Hepatocyte (in vitro differentiated cells): ENCODE results near the gene INSL3. TPM values are rescaled to one million over a fixed set of nuclear protein-coding genes. Genes with fewer than 3 reads are reported as not detected.

Experiments used
- DNase-seq: peaks from one replicate; pipeline ENCODE4 v3.0.0-alpha.2; 2016; ENCODE audit warnings: low spot score
- H2AFZ ChIP-seq: fragments of 200-600 bp; sonication (generic); 2 replicates; pipeline ENCODE4 v1.6.0; 2016; ENCODE audit warnings: antibody characterized with exemption, mild to moderate bottlenecking
- H3K27ac ChIP-seq: fragments of 200-600 bp; sonication (generic); 2 replicates; pipeline ENCODE4 v1.5.1; 2016; ENCODE audit warnings: mild to moderate bottlenecking
- H3K27me3 ChIP-seq: fragments of 200-600 bp; sonication (generic); 2 replicates; pipeline ENCODE4 v1.6.1; 2016
- H3K36me3 ChIP-seq: fragments of 200-600 bp; sonication (generic); replicated peaks from 2 replicates; pipeline ENCODE4 v1.5.1; 2016; ENCODE audit warnings: low read depth; ENCODE audit not compliant: insufficient read depth
- H3K4me1 ChIP-seq: fragments of 200-600 bp; sonication (generic); 2 replicates; pipeline ENCODE4 v1.5.1; 2016; ENCODE audit warnings: mild to moderate bottlenecking, moderate library complexity; ENCODE audit not compliant: insufficient read depth
- H3K4me2 ChIP-seq: fragments of 200-600 bp; sonication (generic); 2 replicates; pipeline ENCODE4 v1.6.0; 2016
- H3K4me3 ChIP-seq: fragments of 200-600 bp; sonication (generic); 2 replicates; pipeline ENCODE4 v1.5.1; 2016; ENCODE audit warnings: mild to moderate bottlenecking
- H3K79me2 ChIP-seq: fragments of 200-600 bp; sonication (generic); 2 replicates; pipeline ENCODE4 v1.6.0; 2017; ENCODE audit warnings: mild to moderate bottlenecking
- H3K9me2 ChIP-seq: fragments of 200-600 bp; sonication (generic); replicated peaks from 2 replicates; pipeline ENCODE4 v1.6.0; 2017; ENCODE audit warnings: mild to moderate bottlenecking; ENCODE audit not compliant: insufficient read depth
- H3K9me3 ChIP-seq: fragments of 200-600 bp; sonication (generic); 2 replicates; pipeline ENCODE4 v1.5.1; 2016; ENCODE audit warnings: low read depth, mild to moderate bottlenecking
- H4K20me1 ChIP-seq: fragments of 200-600 bp; sonication (generic); 2 replicates; pipeline ENCODE4 v1.6.0; 2016; ENCODE audit warnings: mild to moderate bottlenecking; ENCODE audit not compliant: insufficient read depth, poor library complexity, severe bottlenecking
- EZH2 ChIP-seq: fragments of 200-600 bp; sonication (generic); IDR thresholded peaks from 2 replicates; pipeline ENCODE4 v1.6.1; 2016; ENCODE audit warnings: antibody characterized with exemption, mild to moderate bottlenecking, borderline replicate concordance
- EZH2phosphoT487 ChIP-seq: fragments of 200-600 bp; sonication (generic); IDR thresholded peaks from one replicate; pipeline ENCODE4 v1.6.1; 2018; ENCODE audit warnings: antibody characterized with exemption, mild to moderate bottlenecking, low read depth, moderate library complexity; ENCODE audit not compliant: unreplicated experiment, severe bottlenecking
- WGBS: methylation state at CpG from one replicate; pipeline ENCODE4 v1.1.6; 2016; ENCODE audit warnings: low lambda C conversion rate; ENCODE audit errors: missing lambda C conversion rate; 5-methylcytosine and 5-hydroxymethylcytosine counted together
- polyA plus RNA-seq: library from polyadenylated mRNA; unstranded; fragments of >200 nt; fragmentation: Nextera tagmentation; extraction: Ambion mirVana; gene quantifications from 2 replicates; pipeline ENCODE4 v1.2.1, GENCODE V29; 2016
- total RNA-seq: library from RNA; depleted of rRNA; stranded (reverse); fragments of >200 nt; gene quantifications from 2 replicates; pipeline ENCODE4 v1.2.3, GENCODE V29; 2014
- TF ChIP-seq, protein P1 (sequence below): fragments of 200-600 bp; sonication (generic); IDR thresholded peaks from 2 replicates; pipeline ENCODE4 v1.5.1; 2016; ENCODE audit warnings: antibody characterized with exemption, mild to moderate bottlenecking; ENCODE audit not compliant: poor library complexity

INSL3 gene
- total and polyA plus RNA-seq, 2 experiments from 2014 or later = 0.21 TPM; not detected in 1

DNA sequence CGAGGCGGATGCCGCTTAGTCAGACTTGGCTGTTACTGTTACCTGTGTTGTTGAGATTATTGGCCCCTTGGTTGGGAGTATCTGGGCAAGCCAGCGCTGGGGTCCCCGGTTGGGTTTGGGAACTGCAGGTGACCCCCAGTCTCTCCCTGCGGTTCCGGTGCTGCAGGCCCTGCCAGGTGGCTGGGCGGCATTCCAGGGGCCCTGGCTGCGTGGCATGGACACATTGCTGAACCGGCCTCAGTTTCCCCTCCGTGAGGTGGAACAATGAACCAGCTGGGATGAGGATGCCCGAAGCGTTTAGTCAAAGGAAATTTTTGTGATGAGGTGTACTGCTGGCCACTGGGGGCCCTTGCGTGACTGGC, 25.8 kb downstream of the INSL3 start:
- no peak for DNase-seq
- Histone ChIP-seq H3K27me3 (peaks cover 19% of the 10 kb centered on the region), H3K27ac (peak overlapping the region; percentile 97), H3K4me2 (peak overlapping the region; percentile 77), H3K4me1 (peaks cover 18% of the 10 kb centered on the region), H3K79me2 (peaks cover 11% of the 10 kb centered on the region), H3K36me3 (no peaks in the 10 kb centered on the region), H3K9me3 (no peaks in the 10 kb centered on the region), H3K9me2 (no peaks in the 10 kb centered on the region), H2AFZ (peak overlapping the region; percentile 20), H3K4me3 (peak overlapping the region; percentile 27), H4K20me1 (no peaks in the 10 kb centered on the region)
- TF ChIP-seq EZH2 (no peak), EZH2phosphoT487 (no peak)
- TF ChIP-seq, protein P1, sequence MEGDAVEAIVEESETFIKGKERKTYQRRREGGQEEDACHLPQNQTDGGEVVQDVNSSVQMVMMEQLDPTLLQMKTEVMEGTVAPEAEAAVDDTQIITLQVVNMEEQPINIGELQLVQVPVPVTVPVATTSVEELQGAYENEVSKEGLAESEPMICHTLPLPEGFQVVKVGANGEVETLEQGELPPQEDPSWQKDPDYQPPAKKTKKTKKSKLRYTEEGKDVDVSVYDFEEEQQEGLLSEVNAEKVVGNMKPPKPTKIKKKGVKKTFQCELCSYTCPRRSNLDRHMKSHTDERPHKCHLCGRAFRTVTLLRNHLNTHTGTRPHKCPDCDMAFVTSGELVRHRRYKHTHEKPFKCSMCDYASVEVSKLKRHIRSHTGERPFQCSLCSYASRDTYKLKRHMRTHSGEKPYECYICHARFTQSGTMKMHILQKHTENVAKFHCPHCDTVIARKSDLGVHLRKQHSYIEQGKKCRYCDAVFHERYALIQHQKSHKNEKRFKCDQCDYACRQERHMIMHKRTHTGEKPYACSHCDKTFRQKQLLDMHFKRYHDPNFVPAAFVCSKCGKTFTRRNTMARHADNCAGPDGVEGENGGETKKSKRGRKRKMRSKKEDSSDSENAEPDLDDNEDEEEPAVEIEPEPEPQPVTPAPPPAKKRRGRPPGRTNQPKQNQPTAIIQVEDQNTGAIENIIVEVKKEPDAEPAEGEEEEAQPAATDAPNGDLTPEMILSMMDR = no peak
- 36% methylated on average over 14 of the region's 14 CpGs for WGBS

DNA sequence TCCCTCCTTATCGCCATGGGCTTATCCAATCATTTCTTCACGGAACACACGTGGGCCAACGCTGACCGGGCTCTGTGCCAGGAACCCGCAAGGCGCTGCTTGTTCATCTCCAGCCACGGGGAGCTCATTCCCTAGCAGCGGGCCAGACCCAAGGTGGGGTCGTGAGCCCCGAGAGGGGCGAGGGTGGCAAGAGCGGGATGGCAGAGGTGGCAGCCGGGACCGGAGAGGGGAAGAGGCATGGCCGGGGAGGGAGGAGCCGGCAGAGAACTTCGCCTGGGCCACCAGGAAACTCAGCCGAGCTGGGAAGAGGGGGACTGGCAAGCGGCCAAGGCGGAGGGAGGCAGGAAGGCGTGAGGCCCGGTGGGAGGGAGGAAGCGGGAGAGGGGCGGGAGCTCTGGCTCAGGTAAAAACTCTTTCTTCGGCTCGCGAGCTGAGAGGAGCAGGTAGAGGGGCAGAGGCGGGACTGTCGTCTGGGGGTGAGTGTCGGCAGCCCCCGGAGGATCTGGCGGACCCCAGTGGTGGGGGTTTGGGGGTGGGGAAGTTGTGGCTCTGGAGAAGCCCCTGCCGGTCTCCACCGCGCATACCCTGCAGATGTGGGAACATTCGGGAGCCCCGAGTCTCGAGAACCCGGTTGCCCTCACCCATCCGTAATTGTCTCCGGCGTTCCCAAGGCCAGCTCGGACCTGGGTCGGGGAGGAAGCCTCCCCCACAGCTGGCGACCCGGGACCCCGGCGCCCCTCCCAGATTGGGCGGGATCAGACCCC, 26.4 kb downstream of the INSL3 start, which contains the start of gene B3GNT3:
Gene B3GNT3, plus strand, starts transcription at position 408 of the 764 bp plus-strand sequence. CDS start 12,670 bp downstream, outside the sequence.
- Histone ChIP-seq H3K9me3 (no peaks in the 10 kb centered on the region), H3K9me2 (no peaks in the 10 kb centered on the region), H3K27me3 (peaks cover 19% of the 10 kb centered on the region), H3K4me1 (peaks cover 18% of the 10 kb centered on the region), H3K27ac (peak within 1 kb of the TSS; percentile 97), H4K20me1 (no peaks in the 10 kb centered on the region), H3K79me2 (peaks cover 9% of the 10 kb centered on the region), H3K4me2 (peak within 1 kb of the TSS; percentile 77), H3K36me3 (no peaks in the 10 kb centered on the region), H2AFZ (peak within 1 kb of the TSS; percentile 53), H3K4me3 (peak within 1 kb of the TSS; percentile 27)
- TF ChIP-seq, protein P1 = no peak
- TF ChIP-seq EZH2phosphoT487 = no peak
- TF ChIP-seq EZH2 = no peak
- DNase-seq = peak; percentile 92
- WGBS = 11% methylated on average over 29 of the region's 50 CpGs

GRCh38 chr19:17794412-17794730, 26.9 kb downstream of the INSL3 start:
- H3K4me1 ChIP-seq = peaks cover 18% of the 10 kb centered on the region
- H3K9me2 ChIP-seq = no peaks in the 10 kb centered on the region
- H3K9me3 ChIP-seq = no peaks in the 10 kb centered on the region
- peak overlapping the region; percentile 97 for H3K27ac ChIP-seq
- H2AFZ ChIP-seq = no peak overlapping the region
- no peak for TF ChIP-seq EZH2
- no peak overlapping the region for H3K4me3 ChIP-seq
- 45% methylated on average over 9 of the region's 9 CpGs for WGBS
- peak overlapping the region; percentile 77 for H3K4me2 ChIP-seq
- H3K79me2 ChIP-seq = peaks cover 4% of the 10 kb centered on the region
- no peak for DNase-seq
- H3K36me3 ChIP-seq = no peaks in the 10 kb centered on the region
- no peaks in the 10 kb centered on the region for H4K20me1 ChIP-seq
- peaks cover 19% of the 10 kb centered on the region for H3K27me3 ChIP-seq

GRCh38 chr19:17790059-17790780, 31.1 kb downstream of the INSL3 start:
- no peak overlapping the region for H3K27ac ChIP-seq
- no peaks in the 10 kb centered on the region for H3K36me3 ChIP-seq
- no peak for DNase-seq
- no peaks in the 10 kb centered on the region for H3K9me2 ChIP-seq
- 73% methylated on average over 6 of the region's 6 CpGs for WGBS
- peaks cover 14% of the 10 kb centered on the region for H3K27me3 ChIP-seq
- H3K4me3 ChIP-seq = no peak overlapping the region
- TF ChIP-seq, protein P1 = no peak
- no peak for TF ChIP-seq EZH2
- TF ChIP-seq EZH2phosphoT487 = no peak
- H3K9me3 ChIP-seq = no peaks in the 10 kb centered on the region
- H3K4me2 ChIP-seq = no peak overlapping the region
- no peaks in the 10 kb centered on the region for H3K4me1 ChIP-seq
- H2AFZ ChIP-seq = no peak overlapping the region
- H3K79me2 ChIP-seq = no peaks in the 10 kb centered on the region
- H4K20me1 ChIP-seq = no peaks in the 10 kb centered on the region
